NCI-H524 (cell line): ENCODE data around the gene GPR17.
A peak's percentile ranks its signal among the peaks of the same experiment; 100 is the strongest.

ENCODE experiments used
- DNase-seq, 2 experiments: peaks; one replicate each; lab custom pipeline; 2025; lab: John Stamatoyannopoulos, UW

GPR17 gene

DNA sequence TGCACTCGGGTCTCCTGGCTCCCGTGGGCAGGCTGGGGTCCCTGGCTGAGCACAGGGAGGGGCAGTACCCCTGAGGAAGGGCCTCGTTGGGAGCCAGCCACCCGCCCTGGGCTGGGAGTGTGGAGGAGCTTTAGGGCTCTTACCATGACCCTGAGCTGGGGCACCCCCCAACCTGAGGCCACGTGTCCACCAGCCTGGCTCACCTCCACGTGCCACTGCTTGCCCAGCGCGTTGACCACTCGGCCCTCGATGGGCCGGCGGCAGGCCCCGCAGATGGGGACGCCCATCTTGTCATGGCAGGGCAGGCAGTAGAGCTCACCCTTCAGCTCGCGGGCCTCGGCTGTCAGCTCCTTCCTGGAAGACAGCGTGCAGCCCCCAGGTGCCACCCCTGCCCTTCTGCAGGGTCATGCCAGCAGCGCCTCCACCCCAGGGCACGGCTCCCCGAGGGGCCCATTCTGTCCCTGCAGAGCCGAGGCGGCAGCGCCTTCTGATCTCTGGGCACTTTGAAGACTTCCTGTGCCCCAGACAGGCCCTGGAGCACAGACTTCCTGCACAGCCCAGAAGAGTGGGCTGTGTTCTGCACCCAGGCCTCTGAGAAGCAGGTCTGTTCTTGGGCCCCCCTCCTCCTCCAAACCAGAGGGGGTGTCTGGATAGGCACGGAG is 4.0 kb upstream of the GPR17 start:
- DNase-seq, result no peak

DNA sequence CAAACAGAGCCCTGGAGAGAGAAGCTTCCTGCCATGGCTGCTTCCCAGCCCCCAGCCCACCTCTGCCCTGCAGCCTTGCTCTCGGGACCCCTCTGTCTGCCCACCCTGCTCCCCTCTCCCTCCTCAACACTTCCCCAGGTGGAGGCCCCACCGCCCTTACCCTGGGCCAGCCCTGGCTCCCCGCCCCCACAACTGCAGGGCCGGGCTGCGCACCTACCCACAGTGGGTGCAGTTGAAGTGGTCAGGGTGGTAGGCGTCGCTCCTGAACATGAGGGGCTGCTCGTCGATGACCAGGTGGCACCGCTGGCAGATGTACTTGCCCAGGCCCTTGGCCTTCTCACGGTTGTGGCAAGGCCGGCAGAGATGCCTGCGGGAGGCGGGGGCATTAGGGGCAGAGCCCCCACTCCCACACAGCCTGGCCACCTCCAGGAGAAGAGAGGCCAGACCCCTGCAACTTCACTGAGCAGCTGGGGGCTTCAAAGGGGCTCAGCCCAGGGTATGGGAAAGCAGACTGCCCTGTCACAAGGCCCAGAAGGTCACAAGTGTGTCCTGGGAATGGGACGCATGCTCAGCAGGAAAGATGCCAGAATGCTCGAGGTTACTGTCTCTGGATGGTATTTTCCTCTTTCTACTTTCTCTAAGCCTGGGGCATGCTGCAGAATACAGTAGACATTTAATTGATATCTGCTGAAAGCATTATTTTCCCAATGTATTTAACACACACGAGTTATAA is 3.1 kb upstream of the GPR17 start:
- no peak for DNase-seq

- no peak for DNase-seq
These were observed 2.4 kb upstream of the GPR17 start for GRCh38 chr2:127643439-127644065.

DNA sequence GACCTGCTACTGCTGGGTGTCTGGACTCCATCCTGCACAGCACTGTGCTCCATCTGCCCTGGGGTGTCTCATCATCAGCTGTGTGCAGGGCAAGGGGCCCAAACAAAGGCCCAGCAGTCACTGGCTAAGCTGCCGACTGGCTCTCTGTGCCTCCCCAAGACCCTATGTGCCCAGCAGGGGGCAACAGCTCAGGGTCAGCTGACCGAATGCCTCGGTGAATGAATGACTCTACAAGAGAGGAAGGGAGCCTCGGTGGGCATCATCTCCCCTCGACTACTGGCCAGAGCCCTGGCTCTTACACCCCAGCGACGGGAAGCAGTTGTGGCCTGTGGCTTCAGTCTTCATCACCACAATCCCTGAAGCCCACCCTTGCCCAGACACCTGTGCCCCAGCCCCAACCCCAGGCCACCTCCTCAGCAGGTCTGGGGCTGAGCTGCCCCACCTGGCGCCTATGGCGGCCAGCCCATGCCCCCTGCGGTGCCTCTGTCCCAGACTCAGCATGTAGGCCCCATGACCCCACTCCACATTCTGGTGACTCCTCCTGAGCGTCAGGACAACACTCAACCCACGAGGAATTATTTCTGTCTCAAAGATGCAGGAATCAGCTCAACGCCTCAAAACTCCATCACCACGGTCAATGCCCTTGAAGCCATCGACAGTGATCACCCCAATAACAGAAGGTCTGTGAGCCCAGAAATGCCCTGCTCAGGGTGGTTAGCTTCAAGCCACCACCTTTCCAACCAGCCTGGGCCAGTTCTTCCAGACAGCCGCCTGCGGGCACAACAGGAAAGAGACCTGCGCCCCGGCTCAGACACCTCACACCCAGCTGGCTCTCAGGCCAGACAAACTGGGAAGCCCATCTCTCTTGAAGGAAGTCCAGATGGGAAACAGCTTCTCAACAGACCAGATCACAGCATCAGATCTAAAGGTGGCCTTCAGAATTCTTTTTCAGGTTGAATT is 1.6 kb upstream of the GPR17 start:
- no peak for DNase-seq

GRCh38 chr2:127645026-127645394 is 943 bp upstream of the GPR17 start:
- no peak for DNase-seq

GRCh38 chr2:127646487-127647241 is 711 bp downstream of the GPR17 start:
- DNase-seq, result no peak

- no peak for DNase-seq
These were observed 1.6 kb downstream of the GPR17 start for GRCh38 chr2:127647242-127648190.

- no peak for DNase-seq
These were observed 2.4 kb downstream of the GPR17 start for GRCh38 chr2:127648321-127648720.

DNA sequence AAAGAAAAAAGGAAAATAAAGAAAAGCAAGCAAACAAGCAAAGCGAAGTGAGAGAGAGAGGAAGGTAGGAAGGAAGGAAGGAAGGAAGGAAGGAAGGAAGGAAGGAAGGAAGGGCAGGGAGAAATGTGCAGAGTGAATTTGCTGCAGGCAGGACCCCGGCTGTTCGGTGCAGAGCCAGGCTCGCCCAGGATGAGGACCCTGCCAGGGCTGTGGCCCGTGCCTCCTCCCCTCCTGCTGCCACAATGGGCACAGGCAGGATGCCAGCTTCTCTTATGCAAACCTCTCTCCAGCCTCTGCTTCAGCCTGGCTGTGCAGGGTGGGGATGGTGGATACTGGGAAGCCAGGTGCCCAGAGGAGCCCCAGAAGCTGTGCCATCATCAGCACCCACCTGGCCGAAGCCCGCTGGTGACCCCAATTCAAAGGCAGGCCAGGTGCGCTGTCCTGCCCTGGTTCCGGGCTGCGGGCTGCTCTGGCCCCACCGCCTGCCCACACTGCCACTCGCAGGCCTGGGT is 3.2 kb downstream of the GPR17 start:
- DNase-seq, result no peak

DNA sequence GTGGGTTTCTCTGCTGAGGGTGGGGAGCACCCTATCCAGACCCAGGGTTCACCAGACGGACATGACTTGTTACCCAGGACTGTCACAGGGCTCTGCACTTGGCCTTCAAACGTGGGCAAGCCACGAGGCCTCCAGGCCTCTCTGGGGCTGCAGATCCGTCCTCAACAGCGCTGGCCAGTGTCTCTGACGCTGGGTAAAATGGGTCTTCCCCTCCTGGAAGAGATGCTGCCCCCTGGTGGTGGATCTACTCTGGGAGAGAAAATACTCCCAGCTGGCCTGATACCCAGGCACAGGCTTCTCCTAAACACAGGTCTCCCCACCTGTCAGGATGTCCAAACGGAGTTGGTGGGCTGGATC is 3.7 kb downstream of the GPR17 start:
- peak; percentile 56 to 79 for DNase-seq

- no peak for DNase-seq
These were observed 4.3 kb downstream of the GPR17 start for GRCh38 chr2:127650041-127650784.

GRCh38 chr2:127650785-127651380 is 4.9 kb downstream of the GPR17 start:
- DNase-seq, result no peak

GRCh38 chr2:127651381-127651809 is 5.4 kb downstream of the GPR17 start:
- DNase-seq, result no peak

DNA sequence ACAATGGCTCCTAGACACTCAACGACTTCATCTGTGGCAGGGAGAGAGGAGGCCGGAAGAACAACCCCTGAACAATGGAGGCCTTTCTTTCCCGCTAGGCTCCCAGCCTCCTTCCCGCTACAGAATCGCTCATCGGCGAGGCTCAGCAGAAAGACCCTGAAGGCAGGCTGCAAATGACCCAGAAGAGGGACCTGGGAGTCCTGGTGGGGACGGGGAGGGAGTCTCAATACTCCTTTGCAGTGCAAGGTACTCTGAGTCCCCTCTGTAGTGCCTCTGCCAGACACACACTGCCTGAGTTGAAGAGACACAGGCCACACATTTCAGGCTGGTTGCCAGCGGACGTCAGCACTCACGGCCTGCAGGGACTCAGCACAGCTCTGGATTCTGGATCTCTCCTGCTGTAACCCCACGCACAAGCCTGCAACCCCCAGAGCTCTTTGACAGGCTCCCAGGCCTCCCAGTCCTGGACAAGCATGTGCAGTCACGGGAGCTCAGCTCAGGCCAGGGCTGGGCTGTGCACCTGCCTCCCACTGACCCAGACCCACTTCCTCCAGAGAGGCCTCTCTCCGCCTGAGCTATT is 6.1 kb downstream of the GPR17 start:
- no peak for DNase-seq

DNA sequence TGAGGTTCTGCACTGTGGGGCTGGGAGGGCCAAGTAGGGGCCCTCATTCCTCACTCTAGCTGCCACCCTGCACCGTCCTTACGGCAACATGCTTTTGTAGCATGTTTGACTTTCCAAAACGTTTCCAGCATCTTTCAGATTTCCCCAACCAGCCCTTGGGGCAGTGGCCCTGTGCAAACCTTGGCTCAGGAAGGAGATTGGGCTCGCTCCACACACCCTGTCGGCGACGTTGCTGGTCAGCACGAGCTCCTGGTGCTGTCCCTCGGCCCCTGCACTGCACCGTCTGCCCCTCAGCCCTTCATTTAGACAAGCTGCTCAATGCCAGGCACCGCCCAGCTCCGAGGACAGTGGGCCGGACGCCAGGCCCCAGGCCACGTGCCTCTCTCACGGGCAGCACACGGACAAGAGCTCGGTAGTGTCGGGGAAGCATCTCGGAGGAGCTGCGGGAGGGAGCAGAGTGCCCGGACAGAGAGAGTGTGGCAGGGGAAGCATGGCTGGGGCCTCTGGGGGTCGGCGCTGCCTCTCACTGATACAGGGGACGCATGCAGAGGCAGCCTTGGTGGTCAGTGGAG is 6.9 kb downstream of the GPR17 start:
- DNase-seq, result no peak

DNA sequence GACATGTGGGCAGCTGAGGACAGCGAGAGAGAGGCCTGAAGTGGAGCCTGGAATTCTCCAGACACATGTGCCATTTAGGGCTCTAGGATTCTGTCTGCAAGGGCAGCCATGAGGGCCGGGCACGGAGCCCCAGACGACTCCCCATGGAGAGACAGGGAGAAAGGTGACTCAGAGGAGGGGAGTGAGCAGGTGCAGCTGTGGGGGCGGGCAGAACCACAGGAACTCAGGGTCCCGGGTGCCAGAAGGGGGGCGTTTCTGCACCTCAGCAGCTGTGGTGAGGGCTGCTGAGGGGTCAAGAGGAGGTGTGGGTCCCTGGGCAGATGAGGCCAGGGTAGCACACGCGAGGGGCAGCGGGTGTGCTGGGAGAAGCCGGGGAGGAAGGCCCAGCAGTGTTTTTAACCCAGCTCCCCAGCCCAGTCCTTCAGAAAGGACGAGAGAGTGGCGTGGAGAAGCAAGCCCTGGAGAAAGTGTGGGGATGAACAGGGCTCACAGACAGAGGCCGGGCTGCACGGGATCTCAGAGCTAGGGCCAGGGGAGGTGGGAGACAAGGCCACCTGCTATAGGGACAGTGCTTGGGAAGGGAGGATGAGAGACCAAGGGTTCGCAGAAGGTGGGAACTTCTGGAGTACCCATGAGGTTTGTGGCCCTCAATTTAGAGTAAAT is 7.6 kb downstream of the GPR17 start:
- no peak for DNase-seq

DNA sequence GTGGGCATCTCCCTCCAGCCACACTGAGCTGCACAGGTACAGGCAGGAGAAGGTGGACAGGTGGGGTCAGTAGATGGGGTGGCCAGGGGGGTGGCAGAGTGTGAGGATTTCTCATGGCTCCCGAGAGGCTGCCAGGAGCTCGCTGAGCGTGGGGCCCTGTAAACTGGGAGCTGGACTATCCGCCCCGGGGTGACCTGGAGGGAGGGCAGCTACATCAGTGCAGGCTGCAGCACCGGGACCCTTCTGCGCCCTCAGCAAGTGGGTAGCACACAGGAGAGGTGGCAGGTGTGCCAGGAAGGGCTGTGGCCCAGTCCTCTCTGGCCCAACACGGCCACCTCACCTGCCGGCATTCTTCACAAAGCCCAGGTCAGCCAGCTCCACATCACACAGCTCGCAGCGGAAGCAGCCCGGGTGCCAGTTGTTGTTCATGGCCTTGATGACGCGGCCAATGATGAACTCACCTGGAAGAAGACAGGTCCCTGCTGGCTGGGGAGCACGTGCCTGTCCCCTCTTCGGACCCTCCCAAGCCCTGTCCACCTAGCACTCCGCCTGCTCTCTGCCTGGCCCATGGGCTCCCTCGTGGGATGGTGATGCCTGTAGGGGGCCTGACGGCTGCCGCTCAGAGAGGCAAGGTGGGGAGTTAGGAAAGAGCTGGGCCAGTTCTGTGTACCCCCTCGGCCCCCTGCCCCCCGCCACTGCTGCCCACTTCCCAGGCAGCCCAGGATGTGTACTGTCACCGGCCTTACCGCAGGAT is 8.3 kb downstream of the GPR17 start:
- no peak for DNase-seq
